ENCODE data around the gene AP5Z1.
A peak's percentile ranks its signal among the peaks of the same experiment; 100 is the strongest.

Gene AP5Z1

GRCh38 chr7:4775250-4775847 is at the start of gene AP5Z1:
Gene AP5Z1, plus strand, starts transcription at chr7:4775623. Its CDS starts 93 bp downstream, at chr7:4775716.
- DNase-seq: peak; percentile 96

GRCh38 chr7:4725850-4726450 is 49.5 kb upstream of the AP5Z1 start:
- DNase-seq: no peak

- DNase-seq: no peak
Observed at GRCh38 chr7:4726566-4726965, 48.9 kb upstream of the AP5Z1 start.

DNA sequence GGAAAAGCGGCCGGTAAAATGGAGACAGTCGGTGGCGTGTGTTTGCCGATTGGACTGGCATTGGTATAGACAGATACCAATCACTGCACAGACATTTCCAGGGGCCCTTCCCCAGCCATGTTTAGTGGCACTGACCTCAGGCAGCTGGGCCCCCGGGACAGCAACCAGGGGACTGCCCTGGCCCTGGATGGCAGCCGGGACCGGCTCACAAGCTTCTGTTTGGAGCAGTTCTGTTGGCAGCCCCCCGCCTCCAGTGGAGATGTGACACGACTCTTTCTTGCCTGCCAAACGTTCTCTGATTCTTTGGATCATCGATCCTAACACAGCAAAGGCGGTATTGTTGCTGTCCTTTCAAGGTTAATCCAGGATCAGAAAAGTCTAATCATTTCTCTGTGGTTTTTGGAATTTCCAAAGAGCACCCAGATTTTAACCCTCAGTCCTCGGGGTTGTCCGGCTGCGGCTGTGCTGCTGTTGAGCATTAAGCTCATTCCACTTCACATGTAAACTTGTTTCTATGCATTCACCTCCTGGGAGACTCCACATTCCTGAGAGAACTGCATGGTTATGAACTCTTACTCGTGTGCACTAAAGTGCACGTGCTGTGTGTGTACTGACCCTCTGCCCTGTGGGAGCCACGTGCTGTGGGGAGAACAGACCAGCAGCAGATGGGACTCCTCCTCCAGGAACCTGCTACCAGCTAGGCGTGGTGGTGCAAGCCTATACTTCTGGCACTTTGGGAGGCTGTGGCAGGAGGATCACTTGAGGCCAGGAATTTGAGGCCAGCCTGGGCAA is 47.3 kb upstream of the AP5Z1 start:
- no peak for DNase-seq

- no peak for DNase-seq
Observed at GRCh38 chr7:4729266-4729665, 46.2 kb upstream of the AP5Z1 start.

GRCh38 chr7:4730276-4730675 is 45.1 kb upstream of the AP5Z1 start:
- no peak for DNase-seq

DNA sequence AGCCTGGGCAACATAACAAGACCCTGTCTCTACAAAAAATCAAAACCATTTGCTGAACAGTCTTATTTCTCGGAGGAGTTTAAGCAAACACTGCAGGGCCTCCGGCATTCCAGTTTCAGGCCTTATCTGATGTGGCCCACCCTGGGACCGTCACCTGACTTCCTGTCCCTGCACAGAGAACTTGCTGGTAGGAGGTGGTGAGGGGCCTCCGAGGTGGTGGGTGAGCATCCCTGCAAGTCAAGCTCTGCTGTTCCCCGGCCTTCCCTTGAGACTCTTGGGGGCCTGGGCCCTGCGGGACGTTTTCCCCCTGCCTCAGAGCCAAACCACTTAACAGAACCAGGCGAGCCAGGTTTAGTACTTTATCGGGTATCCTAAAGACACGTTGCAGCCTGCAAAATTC is 44.5 kb upstream of the AP5Z1 start:
- no peak for DNase-seq

GRCh38 chr7:4731803-4732202 is 43.6 kb upstream of the AP5Z1 start:
- DNase-seq: no peak

- no peak for DNase-seq
Observed at GRCh38 chr7:4733936-4734528, 41.4 kb upstream of the AP5Z1 start.

- no peak for DNase-seq
Observed at GRCh38 chr7:4734587-4735345, 40.7 kb upstream of the AP5Z1 start.

DNA sequence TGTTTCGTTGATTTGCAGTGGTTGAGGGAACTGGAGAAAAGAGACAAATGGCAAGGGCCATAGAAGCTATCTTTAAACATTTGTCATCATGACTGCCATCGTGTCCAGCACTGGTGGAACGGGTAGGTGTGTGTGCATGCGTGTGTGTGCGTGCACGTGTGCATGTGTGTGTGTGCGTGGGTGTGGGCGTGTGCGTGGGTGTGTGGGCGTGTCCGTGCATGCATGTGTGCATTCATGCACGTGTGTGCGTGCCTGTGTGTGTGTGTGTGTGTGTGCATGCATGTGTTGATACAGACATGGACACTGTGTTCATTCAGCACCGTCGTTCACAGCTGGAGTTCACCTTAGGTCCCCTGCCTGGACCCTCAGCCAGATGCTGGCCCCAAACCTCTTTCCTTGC is 38.1 kb upstream of the AP5Z1 start:
- no peak for DNase-seq

GRCh38 chr7:4738711-4739527 is 36.5 kb upstream of the AP5Z1 start:
- no peak for DNase-seq

- DNase-seq: peak; percentile 47
Observed at GRCh38 chr7:4739528-4739992, 35.9 kb upstream of the AP5Z1 start.

DNA sequence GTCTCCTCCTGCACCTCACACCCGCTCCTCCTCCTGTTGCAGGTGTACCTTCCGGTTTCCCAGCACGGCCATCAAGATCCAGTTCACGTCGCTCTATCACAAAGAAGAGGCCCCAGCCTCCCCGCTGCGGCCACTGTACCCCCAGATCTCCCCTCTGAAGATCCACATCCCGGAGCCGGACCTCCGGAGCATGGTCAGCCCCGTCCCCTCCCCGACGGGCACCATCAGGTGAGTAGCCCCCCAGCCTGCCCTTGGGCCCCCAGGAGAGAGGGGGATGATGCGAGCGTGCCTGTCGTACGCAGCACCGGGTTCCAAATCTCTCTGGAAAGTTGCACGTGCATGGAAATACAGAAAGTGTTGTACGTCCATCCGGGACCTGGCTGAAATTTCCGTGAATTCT is 34.6 kb upstream of the AP5Z1 start:
- no peak for DNase-seq

GRCh38 chr7:4742051-4742573 is 33.3 kb upstream of the AP5Z1 start:
- no peak for DNase-seq

DNA sequence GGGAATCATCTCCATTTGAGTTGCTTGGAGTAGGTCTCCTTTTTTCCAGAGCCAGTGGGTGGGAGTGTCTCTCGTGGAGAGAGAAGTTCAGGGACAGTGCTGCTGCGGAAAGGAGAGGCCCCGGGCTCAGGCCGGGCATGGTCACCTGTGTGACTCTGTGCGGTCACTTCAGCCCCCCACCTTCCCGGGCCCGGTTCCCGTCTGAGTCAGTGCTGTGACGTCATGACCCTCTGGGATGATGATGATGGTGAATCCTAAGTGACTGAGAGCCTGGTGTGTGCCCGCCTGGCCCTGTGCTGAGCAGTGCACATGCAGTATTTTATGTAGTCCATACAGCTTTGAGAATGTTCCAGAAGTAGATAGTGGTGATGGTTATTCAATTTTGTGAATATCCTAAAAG is 32.6 kb upstream of the AP5Z1 start:
- DNase-seq: no peak

GRCh38 chr7:4744391-4745264 is 30.8 kb upstream of the AP5Z1 start:
- DNase-seq: peak; percentile 72

GRCh38 chr7:4745265-4745919 is 30.0 kb upstream of the AP5Z1 start:
- no peak for DNase-seq

- peak; percentile 47 for DNase-seq
Observed at GRCh38 chr7:4745971-4746919, 29.2 kb upstream of the AP5Z1 start.

Measured in CD4-positive, alpha-beta T cell treated with Interleukin-12 subunit alpha and Interleukin-12 subunit beta, for 1 hour (primary cell).